ENCODE data around the gene GAPT.

Gene GAPT

DNA sequence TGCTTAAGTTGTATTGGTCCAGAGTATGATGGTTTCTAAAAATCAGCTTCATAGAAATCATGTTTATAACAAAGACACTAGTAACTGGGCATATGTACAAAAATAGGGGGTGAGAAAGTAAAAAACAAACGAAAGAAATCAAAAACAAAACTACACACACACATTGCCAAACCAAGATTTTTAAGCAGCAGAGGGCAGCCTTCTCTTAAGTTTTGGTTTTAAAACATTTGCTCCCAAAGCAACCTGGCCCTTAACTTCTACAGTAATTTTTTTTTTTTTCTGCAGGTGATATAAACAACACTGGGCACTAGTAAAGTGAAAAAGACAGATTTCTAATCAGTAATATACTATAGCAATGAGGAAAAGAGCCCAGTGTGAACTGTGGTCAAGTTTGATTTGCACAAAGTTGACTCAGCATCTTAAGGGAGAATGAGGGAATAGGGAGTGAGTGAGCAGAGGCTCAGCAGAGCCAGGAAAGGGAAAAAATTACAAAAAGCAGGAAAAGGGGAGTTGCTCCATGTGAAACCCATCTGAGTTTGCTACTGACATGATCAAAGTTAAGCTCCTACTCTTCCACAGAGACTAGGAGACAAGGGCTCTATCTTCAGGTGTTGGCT lies 13.4 kb upstream of the GAPT start:
- H3K4me1 ChIP-seq (ENCODE audit: control extremely low read depth in 1 of 4, control insufficient read depth in 4 of 4, insufficient read depth in 4 of 4, low read length in 3 of 4): peaks cover 1 to 12% (median 4%) of the 10 kb centered on the region in 4 experiments
- POLR2A ChIA-PET: no interaction called here
- peak in 2 of 3 donors; percentile 56 to 64 for DNase-seq

DNA sequence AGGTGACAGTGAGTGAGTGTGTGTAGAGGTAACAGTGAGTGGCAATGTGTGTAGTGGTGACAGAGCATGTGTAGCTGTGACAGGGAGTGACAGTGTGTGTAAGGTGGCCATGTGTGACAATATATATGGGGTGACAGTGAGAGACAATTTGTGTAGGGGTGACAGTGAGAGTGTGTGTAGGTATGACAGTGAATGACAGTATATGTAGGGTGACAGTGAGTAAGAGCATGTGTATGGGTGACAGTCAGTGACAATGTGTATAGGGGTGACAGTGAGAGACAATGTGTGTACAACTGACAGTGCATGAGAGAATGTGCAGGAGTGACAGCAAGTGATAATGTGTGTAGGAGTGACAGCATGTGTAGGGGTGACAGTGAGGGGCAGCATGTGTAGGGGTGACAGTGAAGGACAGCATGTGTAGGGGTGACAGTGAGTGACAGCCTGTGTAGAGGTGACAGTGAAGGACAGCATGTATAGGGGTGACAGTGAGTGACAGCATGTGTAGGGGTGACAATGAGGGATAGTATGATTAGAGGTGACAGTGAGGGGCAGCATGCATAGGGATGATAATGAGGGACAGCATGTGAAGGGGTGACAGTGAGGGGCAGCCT lies 10.1 kb upstream of the GAPT start:
- ChIA-PET CTCF (interaction anchor here (1.0 to 1.1 kb wide), 2 partner anchors 14 to 981 kb away, joined by 3 read pairs; no protein-coding TSS in a partner anchor), POLR2A (no interaction called here)
- DNase-seq: no peak
- no peaks in the 10 kb centered on the region for H3K27me3 ChIP-seq (replicated peaks in 2 of 5; ENCODE audit: control insufficient read depth in 4 of 5, insufficient read depth in 5 of 5, low read length in 4 of 5)
- H3K27ac ChIP-seq (ENCODE audit: insufficient read depth in 1 of 2, low read depth in 1 of 2, low read length in 2 of 2, poor library complexity in 1 of 2, severe bottlenecking in 2 of 2): no peak overlapping the region
- peaks cover 0 to under 1% (median 0%) of the 10 kb centered on the region in 5 experiments for H3K9me3 ChIP-seq (ENCODE audit: control extremely low read depth in 1 of 5, control insufficient read depth in 4 of 5, insufficient read depth in 2 of 5, low read depth in 1 of 5, low read length in 4 of 5)
- peaks cover 1 to 20% (median 6%) of the 10 kb centered on the region in 4 experiments for H3K4me1 ChIP-seq (ENCODE audit: control extremely low read depth in 1 of 4, control insufficient read depth in 4 of 4, insufficient read depth in 4 of 4, low read length in 3 of 4)
- H3K4me3 ChIP-seq (ENCODE audit: control insufficient read depth in 1 of 7, extremely low read depth in 1 of 7, insufficient read depth in 4 of 7, low read depth in 2 of 7, low read length in 6 of 7): no peak overlapping the region
- H3K36me3 ChIP-seq (ENCODE audit: control insufficient read depth in 4 of 4, insufficient read depth in 4 of 4, low read length in 3 of 4): no peaks in the 10 kb centered on the region

More for the DNA sequence above, 13.4 kb upstream of the GAPT start:
- no CpG with 5 or more reads among the region's 1 CpG for WGBS (ENCODE audit: insufficient coverage)
- H3K36me3 ChIP-seq (ENCODE audit: control insufficient read depth in 4 of 4, insufficient read depth in 4 of 4, low read length in 3 of 4): no peaks in the 10 kb centered on the region
- peaks cover 0 to 11% (median 2%) of the 10 kb centered on the region in 5 experiments for H3K9me3 ChIP-seq (ENCODE audit: control extremely low read depth in 1 of 5, control insufficient read depth in 4 of 5, insufficient read depth in 2 of 5, low read depth in 1 of 5, low read length in 4 of 5)
- no peak overlapping the region for H3K4me3 ChIP-seq (ENCODE audit: control insufficient read depth in 1 of 7, extremely low read depth in 1 of 7, insufficient read depth in 4 of 7, low read depth in 2 of 7, low read length in 6 of 7)
- H3K27ac ChIP-seq (ENCODE audit: insufficient read depth in 1 of 2, low read depth in 1 of 2, low read length in 2 of 2, poor library complexity in 1 of 2, severe bottlenecking in 2 of 2): no peak overlapping the region
- no peaks in the 10 kb centered on the region for H3K27me3 ChIP-seq (replicated peaks in 2 of 5; ENCODE audit: control insufficient read depth in 4 of 5, insufficient read depth in 5 of 5, low read length in 4 of 5)
- CTCF ChIA-PET: interaction anchor here (0.6 to 9.0 kb wide), 20 partner anchors 10 to 1183 kb away, joined by 3 to 153 read pairs (median 4); no protein-coding TSS in a partner anchor

DNA sequence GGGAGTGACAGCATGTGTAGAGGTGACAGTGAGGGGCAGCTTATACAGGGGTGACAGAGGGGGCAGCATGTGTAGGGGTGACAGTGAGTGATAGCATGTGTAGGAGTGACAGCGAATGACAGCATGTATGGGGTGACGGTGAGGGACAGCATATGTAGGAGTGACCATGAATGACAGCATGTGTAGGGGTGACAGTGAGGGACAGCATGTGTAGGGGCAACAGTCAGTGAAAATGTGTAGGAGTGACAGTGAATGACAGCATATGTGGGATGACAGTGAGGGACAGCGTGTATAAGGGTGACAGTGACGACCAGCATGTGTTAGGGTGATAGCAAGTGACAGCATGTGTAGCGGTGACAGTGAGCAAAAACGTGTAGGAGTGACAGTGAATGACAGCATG lies 9.4 kb upstream of the GAPT start:
- H3K9me3 ChIP-seq (ENCODE audit: control extremely low read depth in 1 of 5, control insufficient read depth in 4 of 5, insufficient read depth in 2 of 5, low read depth in 1 of 5, low read length in 4 of 5): no peaks in the 10 kb centered on the region
- H3K4me1 ChIP-seq (ENCODE audit: control extremely low read depth in 1 of 4, control insufficient read depth in 4 of 4, insufficient read depth in 4 of 4, low read length in 3 of 4): peaks cover 1 to 17% (median 6%) of the 10 kb centered on the region in 4 experiments
- ChIA-PET CTCF (no interaction called here), POLR2A (no interaction called here)
- H3K36me3 ChIP-seq (ENCODE audit: control insufficient read depth in 4 of 4, insufficient read depth in 4 of 4, low read length in 3 of 4): no peaks in the 10 kb centered on the region
- H3K27ac ChIP-seq (ENCODE audit: insufficient read depth in 1 of 2, low read depth in 1 of 2, low read length in 2 of 2, poor library complexity in 1 of 2, severe bottlenecking in 2 of 2): no peak overlapping the region
- no peaks in the 10 kb centered on the region for H3K27me3 ChIP-seq (replicated peaks in 2 of 5; ENCODE audit: control insufficient read depth in 4 of 5, insufficient read depth in 5 of 5, low read length in 4 of 5)
- 98% methylated on average over 6 of the region's 6 CpGs for WGBS (ENCODE audit: insufficient coverage)
- DNase-seq: no peak
- no peak overlapping the region for H3K4me3 ChIP-seq (ENCODE audit: control insufficient read depth in 1 of 7, extremely low read depth in 1 of 7, insufficient read depth in 4 of 7, low read depth in 2 of 7, low read length in 6 of 7)

DNA sequence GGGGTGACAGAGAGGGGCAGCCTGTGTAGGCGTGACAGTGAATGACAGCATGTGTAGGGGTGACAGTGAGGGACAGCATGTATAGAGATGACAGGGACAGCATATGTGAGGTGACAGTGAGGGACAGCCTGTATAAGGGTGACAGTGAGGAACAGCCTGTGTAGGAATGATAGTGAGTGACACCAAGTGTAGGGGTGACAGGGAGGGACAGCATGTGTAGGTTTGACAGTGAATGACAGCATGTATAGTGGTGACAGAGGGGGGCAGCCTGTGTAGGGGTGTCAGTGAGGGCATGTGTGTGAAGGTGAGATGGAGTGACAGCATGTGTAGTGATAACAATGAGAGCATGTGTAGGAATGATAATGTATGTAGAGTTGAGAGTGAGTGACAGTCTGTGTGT lies 8.7 kb upstream of the GAPT start:
- ChIA-PET CTCF (no interaction called here), POLR2A (no interaction called here)
- no peak for DNase-seq
- peaks cover 0 to 10% (median 3%) of the 10 kb centered on the region in 4 experiments for H3K4me1 ChIP-seq (ENCODE audit: control extremely low read depth in 1 of 4, control insufficient read depth in 4 of 4, insufficient read depth in 4 of 4, low read length in 3 of 4)
- no peaks in the 10 kb centered on the region for H3K27me3 ChIP-seq (replicated peaks in 2 of 5; ENCODE audit: control insufficient read depth in 4 of 5, insufficient read depth in 5 of 5, low read length in 4 of 5)
- no peaks in the 10 kb centered on the region for H3K36me3 ChIP-seq (ENCODE audit: control insufficient read depth in 4 of 4, insufficient read depth in 4 of 4, low read length in 3 of 4)
- H3K9me3 ChIP-seq (ENCODE audit: control extremely low read depth in 1 of 5, control insufficient read depth in 4 of 5, insufficient read depth in 2 of 5, low read depth in 1 of 5, low read length in 4 of 5): no peaks in the 10 kb centered on the region
- no peak overlapping the region for H3K4me3 ChIP-seq (ENCODE audit: control insufficient read depth in 1 of 7, extremely low read depth in 1 of 7, insufficient read depth in 4 of 7, low read depth in 2 of 7, low read length in 6 of 7)
- 100% methylated on average over 1 of the region's 1 CpG for WGBS (ENCODE audit: insufficient coverage)
- no peak overlapping the region for H3K27ac ChIP-seq (ENCODE audit: insufficient read depth in 1 of 2, low read depth in 1 of 2, low read length in 2 of 2, poor library complexity in 1 of 2, severe bottlenecking in 2 of 2)

DNA sequence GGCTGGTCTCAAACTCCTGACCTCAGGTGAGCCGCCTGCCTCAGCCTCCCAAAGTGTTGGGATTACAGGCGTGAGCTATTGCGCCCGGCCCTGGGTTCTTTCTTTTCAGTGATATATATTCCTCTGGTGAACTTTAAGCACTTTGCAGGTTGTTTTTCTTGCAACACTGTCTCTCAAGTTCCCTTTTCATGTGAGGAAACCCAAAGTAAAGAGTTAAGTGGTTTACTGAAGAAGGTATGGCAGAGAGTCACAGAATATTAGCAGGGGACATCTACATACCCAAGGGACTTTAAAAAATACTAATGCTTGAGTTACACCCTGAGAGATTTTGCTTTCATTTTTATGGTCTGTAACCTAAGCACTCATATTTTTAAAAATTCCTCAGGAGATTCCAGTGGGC lies 6.7 kb upstream of the GAPT start:
- Histone ChIP-seq H3K9me3 (ENCODE audit: control extremely low read depth in 1 of 5, control insufficient read depth in 4 of 5, insufficient read depth in 2 of 5, low read depth in 1 of 5, low read length in 4 of 5) (no peaks in the 10 kb centered on the region), H3K4me3 (ENCODE audit: control insufficient read depth in 1 of 7, extremely low read depth in 1 of 7, insufficient read depth in 4 of 7, low read depth in 2 of 7, low read length in 6 of 7) (no peak overlapping the region), H3K4me1 (ENCODE audit: control extremely low read depth in 1 of 4, control insufficient read depth in 4 of 4, insufficient read depth in 4 of 4, low read length in 3 of 4) (peaks cover 0 to 13% (median 2%) of the 10 kb centered on the region in 4 experiments), H3K27me3 (replicated peaks in 2 of 5; ENCODE audit: control insufficient read depth in 4 of 5, insufficient read depth in 5 of 5, low read length in 4 of 5) (no peaks in the 10 kb centered on the region), H3K27ac (ENCODE audit: insufficient read depth in 1 of 2, low read depth in 1 of 2, low read length in 2 of 2, poor library complexity in 1 of 2, severe bottlenecking in 2 of 2) (no peak overlapping the region), H3K36me3 (ENCODE audit: control insufficient read depth in 4 of 4, insufficient read depth in 4 of 4, low read length in 3 of 4) (no peaks in the 10 kb centered on the region)
- DNase-seq: no peak
- CTCF ChIA-PET: no interaction called here
- POLR2A ChIA-PET: no interaction called here
- WGBS (ENCODE audit: insufficient coverage): 80% methylated on average over 1 of the region's 4 CpGs

DNA sequence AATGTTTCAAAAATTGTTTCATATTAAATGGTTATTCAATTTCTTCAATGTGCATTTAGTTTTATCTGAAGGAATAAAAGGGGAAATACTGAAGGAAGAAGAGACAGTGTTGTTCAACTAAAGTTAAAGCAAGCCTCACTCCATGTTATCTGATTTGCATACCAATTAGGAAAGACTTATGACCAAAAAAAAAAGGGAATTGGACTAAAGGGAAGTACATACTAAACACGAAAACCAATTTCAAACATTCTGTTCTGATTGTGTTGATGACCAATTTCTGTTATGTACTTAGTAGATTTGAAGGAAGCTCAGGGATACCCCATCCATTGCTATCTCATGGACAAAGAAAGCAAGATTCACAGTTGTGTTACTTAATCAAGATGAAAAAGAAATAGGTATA lies 4.9 kb upstream of the GAPT start:
- Histone ChIP-seq H3K4me3 (ENCODE audit: control insufficient read depth in 1 of 7, extremely low read depth in 1 of 7, insufficient read depth in 4 of 7, low read depth in 2 of 7, low read length in 6 of 7) (no peak overlapping the region), H3K27me3 (replicated peaks in 2 of 5; ENCODE audit: control insufficient read depth in 4 of 5, insufficient read depth in 5 of 5, low read length in 4 of 5) (no peaks in the 10 kb centered on the region), H3K4me1 (ENCODE audit: control extremely low read depth in 1 of 4, control insufficient read depth in 4 of 4, insufficient read depth in 4 of 4, low read length in 3 of 4) (peaks cover 12 to 30% (median 18%) of the 10 kb centered on the region in 4 experiments), H3K27ac (ENCODE audit: insufficient read depth in 1 of 2, low read depth in 1 of 2, low read length in 2 of 2, poor library complexity in 1 of 2, severe bottlenecking in 2 of 2) (no peak overlapping the region), H3K36me3 (ENCODE audit: control insufficient read depth in 4 of 4, insufficient read depth in 4 of 4, low read length in 3 of 4) (no peaks in the 10 kb centered on the region), H3K9me3 (ENCODE audit: control extremely low read depth in 1 of 5, control insufficient read depth in 4 of 5, insufficient read depth in 2 of 5, low read depth in 1 of 5, low read length in 4 of 5) (no peaks in the 10 kb centered on the region)
- ChIA-PET POLR2A (interaction anchor here (0.9 kb wide), 1 partner anchor 400 kb away, joined by 3 read pairs; no protein-coding TSS in a partner anchor), CTCF (interaction anchor here (0.9 to 3.1 kb wide), 7 partner anchors 8 to 364 kb away, joined by 3 to 15 read pairs (median 4); no protein-coding TSS in a partner anchor)
- no CpG with 5 or more reads among the region's 1 CpG for WGBS (ENCODE audit: insufficient coverage)
- no peak for DNase-seq

DNA sequence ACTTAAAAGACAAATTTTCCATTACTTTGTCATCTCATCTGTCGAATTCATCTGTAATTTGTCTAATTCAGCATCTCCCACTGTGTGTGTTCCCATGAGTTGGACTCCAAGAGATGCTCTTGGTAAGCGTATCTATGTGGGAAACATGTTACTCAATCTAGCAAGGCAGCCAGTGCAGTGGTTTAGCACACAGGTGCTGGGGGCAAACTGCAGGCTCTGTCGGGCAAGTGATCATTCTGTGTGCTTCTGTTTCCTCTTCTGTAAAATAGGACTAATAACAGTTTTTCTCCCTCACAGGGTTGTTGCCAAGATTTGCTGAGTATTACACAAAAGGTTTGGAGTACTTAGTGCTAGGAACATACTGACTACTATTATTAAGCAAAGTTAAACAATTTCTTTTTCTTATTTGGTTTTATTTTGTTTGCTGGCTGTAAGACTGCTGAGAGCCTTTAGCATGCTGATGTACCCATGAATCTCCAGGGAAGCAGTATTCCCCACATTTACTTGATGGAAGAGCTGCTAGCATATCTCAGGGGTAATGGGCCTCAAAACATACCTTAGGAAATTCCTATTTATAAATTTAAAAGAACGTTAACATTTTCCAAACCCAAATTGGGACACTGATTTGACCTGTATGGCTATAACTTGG lies 709 bp upstream of the GAPT start:
- peaks cover 18 to 40% (median 30%) of the 10 kb centered on the region in 4 experiments for H3K4me1 ChIP-seq (ENCODE audit: control extremely low read depth in 1 of 4, control insufficient read depth in 4 of 4, insufficient read depth in 4 of 4, low read length in 3 of 4)
- 13% methylated on average over 3 of the region's 4 CpGs for WGBS (ENCODE audit: insufficient coverage)
- CTCF ChIA-PET: interaction anchor here (1.0 to 1.5 kb wide), 2 partner anchors 9 to 14 kb away, joined by 3 to 4 read pairs; no protein-coding TSS in a partner anchor
- peaks cover 0 to 11% (median 0%) of the 10 kb centered on the region in 5 experiments for H3K9me3 ChIP-seq (ENCODE audit: control extremely low read depth in 1 of 5, control insufficient read depth in 4 of 5, insufficient read depth in 2 of 5, low read depth in 1 of 5, low read length in 4 of 5)
- peaks cover 0 to 20% (median 7%) of the 10 kb centered on the region in 4 experiments for H3K36me3 ChIP-seq (ENCODE audit: control insufficient read depth in 4 of 4, insufficient read depth in 4 of 4, low read length in 3 of 4)
- H3K27ac ChIP-seq (ENCODE audit: insufficient read depth in 1 of 2, low read depth in 1 of 2, low read length in 2 of 2, poor library complexity in 1 of 2, severe bottlenecking in 2 of 2): peak overlapping the region in 1 of 2 experiments; percentile 94
- no peaks in the 10 kb centered on the region for H3K27me3 ChIP-seq (replicated peaks in 2 of 5; ENCODE audit: control insufficient read depth in 4 of 5, insufficient read depth in 5 of 5, low read length in 4 of 5)
- peak; percentile 26 to 80 (median 69) for DNase-seq
- POLR2A ChIA-PET: no interaction called here
- peak overlapping the region in 1 of 7 experiments; percentile 83 for H3K4me3 ChIP-seq (ENCODE audit: control insufficient read depth in 1 of 7, extremely low read depth in 1 of 7, insufficient read depth in 4 of 7, low read depth in 2 of 7, low read length in 6 of 7)
